KMS-11 (cell line): ENCODE results near the gene PPP1R13B.

Experiments used
- H2AFZ ChIP-seq: fragments of 200-600 bp; sonication (generic); 2 replicates; pipeline ENCODE4 v1.6.1; 2016; ENCODE audit warnings: antibody characterized with exemption, mixed run types, low read depth
- H3K27ac ChIP-seq: fragments of 200-600 bp; sonication (generic); 2 replicates; pipeline ENCODE4 v1.6.1; 2016; ENCODE audit warnings: mild to moderate bottlenecking, mixed run types
- H3K27me3 ChIP-seq: fragments of 200-600 bp; sonication (generic); 2 replicates; pipeline ENCODE4 v1.6.1; 2017; ENCODE audit warnings: mild to moderate bottlenecking, low read depth, mixed run types, moderate library complexity; ENCODE audit not compliant: insufficient read depth
- H3K36me3 ChIP-seq: fragments of 200-600 bp; sonication (generic); 2 replicates; pipeline ENCODE4 v1.6.1; 2017; ENCODE audit warnings: mild to moderate bottlenecking, mixed run types; ENCODE audit not compliant: insufficient read depth
- H3K4me1 ChIP-seq: fragments of 200-600 bp; sonication (generic); 2 replicates; pipeline ENCODE4 v1.6.1; 2016; ENCODE audit warnings: mild to moderate bottlenecking, low read depth, mixed run types; ENCODE audit not compliant: poor library complexity, severe bottlenecking
- H3K4me2 ChIP-seq: fragments of 200-600 bp; sonication (generic); 2 replicates; pipeline ENCODE4 v1.7.0; 2016; ENCODE audit warnings: mild to moderate bottlenecking, mixed run types
- H3K4me3 ChIP-seq: fragments of 200-600 bp; sonication (generic); IDR thresholded peaks from 2 replicates; pipeline ENCODE4 v1.6.1; 2017; ENCODE audit warnings: low read depth, low read length, mixed read lengths; ENCODE audit not compliant: insufficient read depth
- H3K79me2 ChIP-seq: fragments of 200-600 bp; sonication (generic); 2 replicates; pipeline ENCODE4 v1.6.1; 2016; ENCODE audit warnings: low read depth, mixed run types; ENCODE audit not compliant: insufficient read depth
- H3K9ac ChIP-seq: fragments of 200-600 bp; sonication (generic); 2 replicates; pipeline ENCODE4 v1.6.1; 2016; ENCODE audit warnings: mild to moderate bottlenecking, mixed run types
- H4K20me1 ChIP-seq: fragments of 200-600 bp; sonication (generic); 2 replicates; pipeline ENCODE4 v1.6.1; 2016; ENCODE audit warnings: mild to moderate bottlenecking, mixed run types; ENCODE audit not compliant: insufficient read depth
- CTCF ChIP-seq: fragments of 200-600 bp; sonication (generic); conservative IDR thresholded peaks from 2 replicates; pipeline ENCODE4 v1.6.1; 2017; ENCODE audit warnings: low read depth, mild to moderate bottlenecking, antibody characterized with exemption, low read length, moderate library complexity, mixed read lengths

PPP1R13B gene

GRCh38 chr14:103703433-103704385 lies 143.7 kb downstream of the PPP1R13B start:
- Histone ChIP-seq H3K27ac (no peak overlapping the region), H3K4me1 (no peaks in the 10 kb centered on the region), H3K9ac (no peak overlapping the region), H3K4me2 (no peak overlapping the region), H3K79me2 (no peaks in the 10 kb centered on the region), H3K27me3 (no peaks in the 10 kb centered on the region), H3K4me3 (no peak overlapping the region), H2AFZ (no peak overlapping the region), H4K20me1 (no peaks in the 10 kb centered on the region), H3K36me3 (no peaks in the 10 kb centered on the region)
- TF ChIP-seq CTCF, result no peak

GRCh38 chr14:103702497-103703432 lies 144.6 kb downstream of the PPP1R13B start:
- Histone ChIP-seq H2AFZ (no peak overlapping the region), H3K4me3 (no peak overlapping the region), H3K27ac (no peak overlapping the region), H3K9ac (no peak overlapping the region), H3K79me2 (no peaks in the 10 kb centered on the region), H3K36me3 (no peaks in the 10 kb centered on the region), H3K4me1 (no peaks in the 10 kb centered on the region), H3K27me3 (no peaks in the 10 kb centered on the region), H3K4me2 (no peak overlapping the region), H4K20me1 (no peaks in the 10 kb centered on the region)
- no peak for TF ChIP-seq CTCF

GRCh38 chr14:103702095-103702494 lies 145.3 kb downstream of the PPP1R13B start:
- no peak overlapping the region for H3K4me3 ChIP-seq
- no peaks in the 10 kb centered on the region for H4K20me1 ChIP-seq
- H3K36me3 ChIP-seq, result no peaks in the 10 kb centered on the region
- no peak for TF ChIP-seq CTCF
- H3K9ac ChIP-seq, result no peak overlapping the region
- H3K4me1 ChIP-seq, result no peaks in the 10 kb centered on the region
- H3K79me2 ChIP-seq, result no peaks in the 10 kb centered on the region
- no peak overlapping the region for H2AFZ ChIP-seq
- H3K27ac ChIP-seq, result no peak overlapping the region
- H3K27me3 ChIP-seq, result no peaks in the 10 kb centered on the region
- no peak overlapping the region for H3K4me2 ChIP-seq

- Histone ChIP-seq H3K27ac (no peak overlapping the region), H4K20me1 (no peaks in the 10 kb centered on the region), H2AFZ (no peak overlapping the region), H3K4me3 (no peak overlapping the region), H3K36me3 (no peaks in the 10 kb centered on the region), H3K79me2 (no peaks in the 10 kb centered on the region), H3K9ac (no peak overlapping the region), H3K4me2 (no peak overlapping the region), H3K4me1 (no peaks in the 10 kb centered on the region), H3K27me3 (no peaks in the 10 kb centered on the region)
- TF ChIP-seq CTCF, result no peak
Measured at GRCh38 chr14:103700753-103701490, 146.5 kb downstream of the PPP1R13B start.
